NB4 (cell line): ENCODE measurements around the gene ATP2B3.

Experiments
- CTCF ChIP-seq: IDR thresholded peaks from one replicate; pipeline ENCODE4 v1.5.1; 2012; ENCODE audit warnings: low read depth, low read length
- MYC ChIP-seq: IDR thresholded peaks from 2 replicates; pipeline ENCODE4 v1.6.1; 2011; ENCODE audit warnings: low read depth, low read length
- POLR2A ChIP-seq: IDR thresholded peaks from 2 replicates; pipeline ENCODE4 v1.6.1; 2011; ENCODE audit warnings: mild to moderate bottlenecking; ENCODE audit not compliant: insufficient read length; ENCODE audit errors: extremely low read depth

GRCh38 chrX:153628129-153628528 lies 110.7 kb downstream of the ATP2B3 start:
- TF ChIP-seq CTCF (no peak), POLR2A (no peak), MYC (no peak)
